ENCODE data around the gene LMNB1. TPM values are rescaled to one million over a fixed set of nuclear protein-coding genes. Genes with fewer than 3 reads are reported as not detected.

LMNB1 gene
- total RNA-seq, 1 experiment from 2014 or later: 150 TPM

GRCh38 chr5:126777257-126777974 is 480 bp downstream of the LMNB1 start:
- H3K4me1 ChIP-seq (ENCODE audit: control insufficient read depth in 1 of 2, insufficient read depth in 2 of 2, low read length in 2 of 2): peaks cover 13 to 37% of the 10 kb centered on the region in 2 experiments
- BruUV-seq (replicated peaks): no TSS peak
- peak overlapping the region; percentile 74 to 98 for H3K4me3 ChIP-seq (replicated peaks in 1 of 2; ENCODE audit: low read depth in 1 of 2, low read length in 2 of 2)
- H3K9me2 ChIP-seq (ENCODE audit: insufficient read depth): no peaks in the 10 kb centered on the region
- ChIA-PET CTCF (interaction anchor here (0.5 to 5.7 kb wide), 8 partner anchors 9 to 182 kb away, joined by 3 to 71 read pairs (median 4); partner anchors contain the start of gene ALDH7A1), POLR2A (interaction anchor here (0.6 to 1.8 kb wide), 10 partner anchors 9 to 183 kb away, joined by 3 to 5 read pairs (median 4); partner anchors contain the start of gene ALDH7A1), RAD21 (ENCODE audit: low non-redundant PET in 1 of 2, low total read pairs in 2 of 2, uncharacterized antibody in 2 of 2, unreplicated experiment in 2 of 2) (interaction anchor here (0.7 to 1.3 kb wide), 2 partner anchors 54 to 98 kb away, joined by 3 to 4 read pairs; no protein-coding TSS in a partner anchor)
- no peak overlapping the region for H2AFZ ChIP-seq (ENCODE audit: low read depth, low read length, poor library complexity, severe bottlenecking)
- no peak for DNase-seq (ENCODE audit: low read depth, low spot score)
- TF ChIP-seq CTCF (IDR thresholded peaks at IDR 0.05 in 2 of 3, conservative IDR thresholded peaks at IDR 0.05 in 1 of 3; ENCODE audit: borderline replicate concordance in 1 of 3, insufficient read depth in 1 of 3, low read depth in 2 of 3, low read length in 2 of 3) (no peak; a peak in 1 of 6 replicates), ZFX (IDR thresholded peaks at IDR 0.05) (peak; percentile 42; the same call in 1 of the 2 replicates)
- intact Hi-C loops (cut with micrococcal nuclease): no loop called here
- peaks cover 20% of the 10 kb centered on the region; the same call in 1 of the 2 replicates for H4K20me1 ChIP-seq (ENCODE audit: insufficient read depth)
- H3K79me2 ChIP-seq (ENCODE audit: insufficient read depth, low read length): peaks cover 54% of the 10 kb centered on the region
- peak overlapping the region; percentile 100 for H3K27ac ChIP-seq (ENCODE audit: low read depth, low read length)
- H3K9ac ChIP-seq (ENCODE audit: low read length): peak overlapping the region; percentile 99
- no peaks in the 10 kb centered on the region for H3K27me3 ChIP-seq (ENCODE audit: insufficient read depth, low read length)
- H3K4me2 ChIP-seq (ENCODE audit: low read length): peak overlapping the region; percentile 81
- H3K9me3 ChIP-seq (ENCODE audit: control insufficient read depth in 1 of 2, insufficient read depth in 1 of 2, low read depth in 1 of 2, low read length in 2 of 2): no peaks in the 10 kb centered on the region
- peaks cover 0 to 3% of the 10 kb centered on the region in 2 experiments; a peak in 2 of 4 replicates for H3K36me3 ChIP-seq (ENCODE audit: control insufficient read depth in 1 of 2, insufficient read depth in 2 of 2, low read length in 2 of 2)
- peak; percentile 5 for ATAC-seq
